ENCODE measurements around the gene RD3L.
A peak's percentile ranks its signal among the peaks of the same experiment; 100 is the strongest.

The RD3L gene

GRCh38 chr14:103899316-103899715, 43.0 kb downstream of the RD3L start:
- DNase-seq (ENCODE audit: low spot score), result no peak

GRCh38 chr14:103898711-103899110, 43.6 kb downstream of the RD3L start:
- TF ChIP-seq CTCF (IDR thresholded peaks at IDR 0.05; ENCODE audit: extremely low read depth, missing control alignments), result no peak

More at GRCh38 chr14:103899316-103899715, 43.0 kb downstream of the RD3L start:
- TF ChIP-seq CTCF (IDR thresholded peaks at IDR 0.05; ENCODE audit: extremely low read depth, missing control alignments), result no peak

DNA sequence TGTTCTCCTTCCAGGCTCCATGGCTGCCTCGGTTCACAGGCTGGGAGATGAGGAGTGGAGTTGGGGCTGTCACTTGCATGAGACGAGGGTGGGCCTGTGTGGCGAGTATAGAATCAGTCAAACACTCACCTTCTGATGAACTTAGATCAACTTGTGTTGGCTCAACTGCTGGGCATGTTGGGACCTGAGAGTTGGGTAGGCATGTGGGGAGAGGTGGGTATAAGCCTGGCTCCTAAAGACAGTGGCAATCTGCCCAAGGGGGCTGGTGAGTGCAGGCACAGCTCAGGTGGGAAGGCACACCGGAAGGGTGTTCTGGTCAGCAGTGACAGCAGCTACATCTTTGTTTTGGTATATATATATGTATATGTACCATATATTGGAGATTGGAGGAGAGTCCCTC, 44.1 kb downstream of the RD3L start:
- DNase-seq (ENCODE audit: low spot score), result no peak
- no peak for TF ChIP-seq CTCF (IDR thresholded peaks at IDR 0.05; ENCODE audit: extremely low read depth, missing control alignments)

More at GRCh38 chr14:103898711-103899110, 43.6 kb downstream of the RD3L start:
- DNase-seq (ENCODE audit: low spot score), result no peak

DNA sequence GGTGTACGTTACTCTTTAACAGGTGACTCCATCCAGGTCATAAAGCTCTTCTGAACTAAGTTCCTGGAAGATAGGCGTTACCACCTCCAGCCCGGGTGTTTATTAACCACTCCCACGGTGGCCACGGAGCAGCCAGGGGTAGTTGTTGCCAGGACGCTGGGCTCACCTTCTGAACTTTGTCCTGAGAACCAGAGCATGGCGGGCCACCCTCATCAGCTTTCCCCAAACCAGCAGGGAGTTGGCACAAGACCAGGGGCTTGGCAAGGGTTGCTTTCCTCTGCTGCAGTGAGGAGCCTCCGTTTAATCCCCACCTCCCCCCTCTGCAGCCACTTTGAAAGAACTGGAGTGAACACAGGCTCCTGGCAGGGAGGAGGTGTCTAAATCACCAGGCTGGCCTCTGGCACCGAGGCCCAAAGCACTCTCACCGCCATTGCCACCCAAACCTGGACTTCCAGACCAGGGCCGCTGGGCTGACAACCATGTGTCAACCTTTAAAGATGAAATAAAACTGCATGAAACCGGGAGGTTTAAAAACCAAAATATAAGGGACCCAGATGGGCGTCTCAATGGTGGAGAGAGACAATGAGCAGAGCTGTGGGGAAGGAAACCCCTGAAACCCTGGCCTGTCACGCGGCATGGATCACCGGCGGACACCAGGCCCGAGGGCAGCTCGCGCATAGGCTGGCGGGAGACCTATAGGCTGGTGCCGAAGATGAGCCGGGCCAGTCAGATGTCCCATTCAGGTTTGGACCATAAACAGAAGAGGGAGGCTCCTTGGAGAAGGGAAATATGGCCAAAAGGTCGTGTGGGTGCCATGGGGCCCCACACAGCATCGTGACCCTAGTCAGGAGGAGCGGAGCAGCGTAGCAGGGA, 45.0 kb downstream of the RD3L start:
- peak; percentile 11 for DNase-seq (ENCODE audit: low spot score)
- no peak for TF ChIP-seq CTCF (IDR thresholded peaks at IDR 0.05; ENCODE audit: extremely low read depth, missing control alignments)

- peak; percentile 30 for DNase-seq (ENCODE audit: low spot score)
Observed at GRCh38 chr14:103896578-103896977, 45.8 kb downstream of the RD3L start.

DNA sequence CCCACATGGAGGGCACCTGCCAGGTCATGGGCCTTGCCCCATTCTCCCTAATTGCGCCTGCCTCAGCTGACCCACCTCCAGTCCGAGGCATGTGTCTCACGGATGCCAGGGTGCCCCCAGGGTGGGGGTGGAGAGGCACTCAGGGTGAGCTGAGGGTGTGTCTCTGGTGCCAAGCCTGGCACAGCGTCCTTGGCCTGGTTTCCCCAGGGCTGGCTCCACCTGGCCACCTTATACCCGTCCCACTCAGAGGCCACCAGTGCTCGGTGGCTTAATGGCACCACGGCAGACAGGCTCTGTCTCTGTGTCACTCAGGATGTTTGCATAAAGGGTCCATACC, 47.6 kb downstream of the RD3L start:
- no peak for TF ChIP-seq CTCF (IDR thresholded peaks at IDR 0.05; ENCODE audit: extremely low read depth, missing control alignments)
- no peak for DNase-seq (ENCODE audit: low spot score)

More at GRCh38 chr14:103896578-103896977, 45.8 kb downstream of the RD3L start:
- no peak for TF ChIP-seq CTCF (IDR thresholded peaks at IDR 0.05; ENCODE audit: extremely low read depth, missing control alignments)

DNA sequence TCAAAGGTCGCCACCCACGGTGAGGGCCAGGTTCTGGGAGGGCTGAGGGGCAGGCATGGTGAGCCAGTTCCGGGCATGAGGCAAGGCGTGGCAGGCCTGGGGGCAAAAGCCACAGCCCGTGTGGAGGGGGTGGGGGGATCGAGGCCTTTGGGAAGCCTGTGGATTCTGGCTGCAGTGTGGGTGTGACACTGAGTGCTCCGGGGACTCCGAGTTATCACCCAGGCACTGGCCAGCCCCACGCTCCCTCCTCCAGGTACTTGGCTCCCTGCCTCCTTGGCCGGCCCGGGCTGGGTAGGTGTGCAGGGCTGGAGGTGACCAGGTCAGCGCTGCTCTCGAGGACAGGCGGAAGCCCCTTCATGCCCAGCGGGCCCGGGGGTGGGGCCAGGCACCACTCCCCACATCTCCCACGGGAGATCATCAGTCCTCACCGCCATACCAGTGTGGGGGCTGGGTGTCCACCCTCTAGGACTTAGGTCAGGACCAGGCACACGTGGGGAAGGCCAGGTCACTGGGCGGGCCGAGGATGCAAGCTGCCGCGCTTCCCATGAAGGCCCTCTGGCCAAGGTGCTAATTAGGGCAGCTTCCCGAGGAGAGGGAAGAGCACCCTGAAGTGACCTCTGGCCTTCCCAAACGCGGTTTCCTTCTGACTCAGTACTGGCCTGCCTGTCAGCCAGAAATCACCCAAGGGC, 48.2 kb downstream of the RD3L start:
- no peak for TF ChIP-seq CTCF (IDR thresholded peaks at IDR 0.05; ENCODE audit: extremely low read depth, missing control alignments)
- DNase-seq (ENCODE audit: low spot score), result no peak

Data from GM20000 (cell line).